GM12878 (cell line): Measurements from ENCODE around the gene ANKRD13A. TPM values are rescaled to one million over a fixed set of nuclear protein-coding genes. Genes with fewer than 3 reads are reported as not detected.

Experiments
- BHLHE40 ChIP-seq, 2 experiments: fragments of 450-650 bp in 1 of 2; IDR thresholded peaks; 2 replicates each; pipeline ENCODE4 v1.6.1; 2011 to 2017; ENCODE audit warnings: low read depth in 2 of 2, borderline replicate concordance in 1 of 2, improper control_type of control experiment in 1 of 2, low read length in 1 of 2, mild to moderate bottlenecking in 1 of 2
- GATAD2B ChIP-seq: fragments of 450-650 bp; conservative IDR thresholded peaks from 2 replicates; pipeline ENCODE4 v1.6.1; 2017; ENCODE audit warnings: low read depth, mild to moderate bottlenecking, moderate library complexity
- MEF2A ChIP-seq: IDR thresholded peaks from 2 replicates; pipeline ENCODE4 v1.6.1; 2011; ENCODE audit warnings: low read depth, mild to moderate bottlenecking, low read length, moderate library complexity; ENCODE audit not compliant: insufficient read depth
- RELA ChIP-seq: fragments of 450-650 bp; IDR thresholded peaks from 2 replicates; pipeline ENCODE4 v1.8.0; 2014; ENCODE audit warnings: borderline replicate concordance; ENCODE audit not compliant: partially characterized antibody
- SP1 ChIP-seq: IDR thresholded peaks from one replicate; pipeline ENCODE4 v1.6.1; 2011; ENCODE audit warnings: low read depth, low read length
- TBL1XR1 ChIP-seq: IDR thresholded peaks from 2 replicates; pipeline ENCODE4 v1.6.1; 2012; ENCODE audit warnings: low read depth, low read length, improper control_type of control experiment
- TCF3 ChIP-seq: IDR thresholded peaks from 2 replicates; pipeline ENCODE4 v1.6.1; 2012; ENCODE audit warnings: low read depth, mild to moderate bottlenecking, low read length, borderline replicate concordance; ENCODE audit not compliant: insufficient read depth
- ZBTB33 ChIP-seq: fragments of 450-650 bp; IDR thresholded peaks from 2 replicates; pipeline ENCODE4 v1.6.1; 2017; ENCODE audit warnings: mild to moderate bottlenecking
- ZNF207 ChIP-seq: fragments of 450-650 bp; IDR thresholded peaks from 2 replicates; pipeline ENCODE4 v1.6.1; 2014; ENCODE audit warnings: antibody characterized with exemption, mild to moderate bottlenecking, borderline replicate concordance
- polyA plus RNA-seq, 11 experiments: library from polyadenylated mRNA; depleted of rRNA in 4 of 11; unstranded in 6 of 11; stranded (reverse) in 5 of 11; fragments of >200 nt; fragmentation: Nextera tagmentation in 4 of 11; fragmentation: Illumina TruSeq in 1 of 11; extraction: Ambion mirVana in 4 of 11; extraction: Trizol in 1 of 11; gene quantifications; 1 replicate in 1 of 11; 2 replicates in 10 of 11; pipeline versions ENCODE4 v1.2.1 to v1.2.3, GENCODE V29; 2011 to 2016; ENCODE audit warnings: inconsistent platforms in 2 of 11, missing spikeins in 2 of 11, low read depth in 1 of 11
- total RNA-seq, 4 experiments: library from RNA; depleted of rRNA in 3 of 4; stranded (reverse); fragments of >200 nt in 3 of 4; fragmentation: Illumina TruSeq in 1 of 4; extraction: Trizol in 1 of 4; gene quantifications; 2 replicates each; pipeline versions ENCODE4 v1.2.1 to v1.2.3, GENCODE V29; 2013 to 2021

The ANKRD13A gene
- total and polyA plus RNA-seq, 10 of the 15 experiments (the other 5 are each of a cell fraction or from before 2014, with no cell fraction given), result 10.2 to 93.4 (median 76.5) TPM

- TF ChIP-seq SP1 (no peak), GATAD2B (no peak), TBL1XR1 (no peak), ZNF207 (no peak), TCF3 (0 out of 2 replicates have a peak, but pooled peaks have one; percentile 4), ZBTB33 (no peak), RELA (no peak), BHLHE40 (IDR thresholded peaks at IDR 0.05; ENCODE audit: borderline replicate concordance in 1 of 2, low read depth in 2 of 2, low read length in 1 of 2) (peak; percentile 75 to 79), MEF2A (no peak)
These were observed 11.9 kb downstream of the ANKRD13A start (continued) for GRCh38 chr12:110010853-110011723.
